Endothelial cell of umbilical vein (primary cell): ENCODE measurements around the gene PAX8. TPM values are rescaled to one million over a fixed set of nuclear protein-coding genes. Genes with fewer than 3 reads are reported as not detected.

Experiments used
- BruUV-seq: library from RNA; stranded (reverse); fragments of 400-500 nt; replicated peaks from 2 replicates; lab custom pipeline; 2021; lab: Mats Ljungman, UMichigan
- CTCF ChIA-PET: fragments of 300-600, 350-600 bp; sonication (Branson Sonifier 250); formaldehyde crosslinking; loops from one replicate; lab custom pipeline; 2021; ENCODE audit warnings: antibody characterized with exemption, inconsistent platforms; lab: Charles Lee
- POLR2A ChIA-PET: fragments of 300-600, 350-600 bp; sonication (Branson Sonifier 250); formaldehyde crosslinking; loops from one replicate; lab custom pipeline; 2021; ENCODE audit warnings: antibody characterized with exemption, inconsistent platforms; lab: Charles Lee
- DNase-seq: peaks from one replicate; pipeline ENCODE4 v3.0.0-alpha.2; 2011; ENCODE audit warnings: low read depth, low spot score
- FAIRE-seq: peaks from 2 replicates; lab custom pipeline; 2011; peaks lifted over from hg19 to GRCh38; lab: Jason Lieb, UNC
- H2AFZ ChIP-seq: 2 replicates; pipeline ENCODE4 v1.6.0; 2012; ENCODE audit warnings: low read depth, low read length, control low read depth, inconsistent platforms
- H3K27ac ChIP-seq: 2 replicates; pipeline ENCODE4 v1.5.1; 2011; ENCODE audit warnings: low read depth, mild to moderate bottlenecking, control low read depth, low read length, moderate library complexity; ENCODE audit not compliant: insufficient read depth
- H3K27me3 ChIP-seq, 2 experiments: 2 replicates each; pipeline versions ENCODE4 v1.6.0 to v1.6.1; 2011; ENCODE audit warnings: low read length in 2 of 2, mixed read lengths in 1 of 2; ENCODE audit not compliant: control insufficient read depth in 2 of 2, insufficient read depth in 2 of 2
- H3K36me3 ChIP-seq, 2 experiments: 2 replicates in 1 of 2; 3 replicates in 1 of 2; pipeline ENCODE4 v1.5.1; 2011; ENCODE audit warnings: low read length in 2 of 2, mild to moderate bottlenecking in 1 of 2, moderate library complexity in 1 of 2; ENCODE audit not compliant: control insufficient read depth in 2 of 2, insufficient read depth in 2 of 2; ENCODE audit errors: extremely low read depth in 1 of 2
- H3K4me1 ChIP-seq: 3 replicates; pipeline ENCODE4 v1.5.1; 2011; ENCODE audit warnings: mild to moderate bottlenecking, low read length; ENCODE audit not compliant: control insufficient read depth, insufficient read depth; ENCODE audit errors: extremely low read depth
- H3K4me2 ChIP-seq: 2 replicates; pipeline ENCODE4 v1.6.1; 2011; ENCODE audit warnings: low read length, control low read depth, mixed read lengths; ENCODE audit not compliant: insufficient read depth
- H3K4me3 ChIP-seq, 3 experiments: fragments of 200-600 bp in 1 of 3; sonication (generic), shearing (Covaris generic) in 1 of 3; replicated peaks in 1 of 3; 2 replicates each; pipeline ENCODE4 v1.5.1; 2011 to 2016; ENCODE audit warnings: control low read depth in 3 of 3, low read length in 3 of 3, mild to moderate bottlenecking in 2 of 3, inconsistent platforms in 1 of 3, low read depth in 1 of 3, moderate library complexity in 1 of 3; ENCODE audit not compliant: insufficient read depth in 1 of 3
- H3K79me2 ChIP-seq: 2 replicates; pipeline ENCODE4 v1.6.0; 2012; ENCODE audit warnings: low read length, inconsistent platforms; ENCODE audit not compliant: control insufficient read depth, insufficient read depth
- H3K9ac ChIP-seq: replicated peaks from 2 replicates; pipeline ENCODE3; 2011; ENCODE audit warnings: low read length, control low read depth; ENCODE audit not compliant: insufficient read depth; ENCODE audit errors: extremely low read depth
- H3K9me1 ChIP-seq: replicated peaks from 3 replicates; pipeline ENCODE4 v1.6.0; 2011; ENCODE audit warnings: mild to moderate bottlenecking, low read length; ENCODE audit not compliant: control insufficient read depth, insufficient read depth; ENCODE audit errors: extremely low read depth
- H3K9me3 ChIP-seq: replicated peaks from 2 replicates; pipeline ENCODE4 v1.5.1; 2012; ENCODE audit warnings: low read length, inconsistent platforms; ENCODE audit not compliant: control insufficient read depth, insufficient read depth
- H4K20me1 ChIP-seq: replicated peaks from 2 replicates; pipeline ENCODE3; 2011; ENCODE audit warnings: mild to moderate bottlenecking, low read length; ENCODE audit not compliant: control insufficient read depth, insufficient read depth; ENCODE audit errors: extremely low read depth
- CTCF ChIP-seq, 2 donors: IDR thresholded peaks; 1 replicate in 1 of 2; 2 replicates in 1 of 2; pipeline ENCODE4 v1.5.1; 2011; ENCODE audit warnings: low read length in 2 of 2, mild to moderate bottlenecking in 2 of 2, moderate library complexity in 2 of 2, control low read depth in 1 of 2, inconsistent platforms in 1 of 2, low read depth in 1 of 2; ENCODE audit not compliant: insufficient read depth in 1 of 2; ENCODE audit errors: extremely low read depth in 1 of 2
- EZH2 ChIP-seq: IDR thresholded peaks from 2 replicates; pipeline ENCODE4 v1.6.1; 2012; ENCODE audit warnings: borderline replicate concordance, low read depth, mild to moderate bottlenecking, moderate library complexity, low read length, inconsistent platforms; ENCODE audit not compliant: severe bottlenecking
- FOS ChIP-seq: IDR thresholded peaks from 2 replicates; pipeline ENCODE4 v1.6.1; 2011; ENCODE audit warnings: mild to moderate bottlenecking, low read length, moderate library complexity, borderline replicate concordance; ENCODE audit not compliant: insufficient read depth
- GATA2 ChIP-seq: IDR thresholded peaks from 2 replicates; pipeline ENCODE4 v1.7.0; 2011; ENCODE audit warnings: low read depth, mild to moderate bottlenecking, moderate library complexity, mixed read lengths, low read length; ENCODE audit not compliant: insufficient read length, insufficient read depth
- JUN ChIP-seq: IDR thresholded peaks from 2 replicates; pipeline ENCODE4 v1.6.1; 2011; ENCODE audit warnings: borderline replicate concordance, low read depth; ENCODE audit not compliant: insufficient read length, insufficient read depth
- MAX ChIP-seq: IDR thresholded peaks from 2 replicates; pipeline ENCODE4 v1.6.1; 2011; ENCODE audit not compliant: insufficient read depth, insufficient read length
- MYC ChIP-seq: IDR thresholded peaks from one replicate; pipeline ENCODE4 v1.6.1; 2011; ENCODE audit warnings: mild to moderate bottlenecking, low read depth, low read length
- POLR2A ChIP-seq: IDR thresholded peaks from 2 replicates; pipeline ENCODE4 v1.6.1; 2012; ENCODE audit warnings: low read depth, mild to moderate bottlenecking, control low read depth, low read length
- POLR2AphosphoS5 ChIP-seq: IDR thresholded peaks from 2 replicates; pipeline ENCODE4 v1.6.1; 2012; ENCODE audit warnings: low read depth, mild to moderate bottlenecking, control low read depth, low read length, moderate library complexity; ENCODE audit not compliant: insufficient read depth
- dilution Hi-C: fragments of 300-500 bp; cut with MboI; formaldehyde crosslinking; loops from one replicate; pipeline ENCODE4 v1.15.0; 2019; ENCODE audit warnings: low sequenced_read_pairs; ENCODE audit not compliant: extremely low pct_ligation_motif_present
- intact Hi-C: fragments of 100-400 bp; cut with micrococcal nuclease; formaldehyde crosslinking; loops from one replicate; pipeline ENCODE4 v1.10.0; 2022
- polyA plus RNA-seq, 4 experiments: library from polyadenylated mRNA; depleted of rRNA in 3 of 4; stranded (reverse) in 3 of 4; unstranded in 1 of 4; fragments of >200 nt; gene quantifications; 2 replicates each; pipeline versions ENCODE4 v1.2.1 to v1.2.3, GENCODE V29; 2011 to 2012; ENCODE audit warnings: missing spikeins in 1 of 4
- total RNA-seq: library from RNA; stranded (reverse); gene quantifications from 2 replicates; pipeline ENCODE4 v1.2.3, GENCODE V29; 2021

The PAX8 gene
- total and polyA plus RNA-seq, 2 donors (not counting 3 experiments of a cell fraction or from before 2014, with no cell fraction given) = 0.22 to 0.62 TPM

GRCh38 chr2:113273981-113274380, 4.7 kb downstream of the PAX8 start:
- dilution Hi-C loops (no loop called here), intact Hi-C loops (no loop called here)
- DNase-seq (no peak), FAIRE-seq (no peak)
- Histone ChIP-seq H3K9me1 (no peaks in the 10 kb centered on the region), H3K9ac (no peak overlapping the region), H3K27ac (no peak overlapping the region), H3K4me1 (no peaks in the 10 kb centered on the region), H3K4me2 (no peak overlapping the region), H3K9me3 (no peaks in the 10 kb centered on the region), H3K27me3 (peaks cover 54 to 81% of the 10 kb centered on the region in 2 experiments), H3K36me3 (no peaks in the 10 kb centered on the region), H2AFZ (no peak overlapping the region), H3K4me3 (no peak overlapping the region), H4K20me1 (no peaks in the 10 kb centered on the region), H3K79me2 (no peaks in the 10 kb centered on the region)
- no peak for TF ChIP-seq POLR2AphosphoS5
- TF ChIP-seq MAX = no peak
- no peak for TF ChIP-seq FOS
- TF ChIP-seq MYC = no peak
- TF ChIP-seq CTCF (IDR thresholded peaks at IDR 0.05; ENCODE audit: extremely low read depth in 1 of 2, insufficient read depth in 1 of 2, low read depth in 1 of 2, low read length in 2 of 2) = no peak
- TF ChIP-seq POLR2A = no peak
- no peak for TF ChIP-seq EZH2
- no peak for TF ChIP-seq JUN
- no peak for TF ChIP-seq GATA2
- POLR2A ChIA-PET = no interaction called here
- no TSS peak for BruUV-seq
- CTCF ChIA-PET = no interaction called here
